Smooth muscle cell of trachea (primary cell): ENCODE results near the gene MRPL16. TPM values are rescaled to one million over a fixed set of nuclear protein-coding genes. Genes with fewer than 3 reads are reported as not detected.

Experiments
- total RNA-seq: library from RNA; depleted of rRNA; stranded (reverse); fragments of >200 nt; gene quantifications from 2 replicates; pipeline ENCODE4 v1.2.1, GENCODE V29; 2014

Gene MRPL16
- 35.7 and 52.7 TPM in 2 replicates for total RNA-seq

DNA sequence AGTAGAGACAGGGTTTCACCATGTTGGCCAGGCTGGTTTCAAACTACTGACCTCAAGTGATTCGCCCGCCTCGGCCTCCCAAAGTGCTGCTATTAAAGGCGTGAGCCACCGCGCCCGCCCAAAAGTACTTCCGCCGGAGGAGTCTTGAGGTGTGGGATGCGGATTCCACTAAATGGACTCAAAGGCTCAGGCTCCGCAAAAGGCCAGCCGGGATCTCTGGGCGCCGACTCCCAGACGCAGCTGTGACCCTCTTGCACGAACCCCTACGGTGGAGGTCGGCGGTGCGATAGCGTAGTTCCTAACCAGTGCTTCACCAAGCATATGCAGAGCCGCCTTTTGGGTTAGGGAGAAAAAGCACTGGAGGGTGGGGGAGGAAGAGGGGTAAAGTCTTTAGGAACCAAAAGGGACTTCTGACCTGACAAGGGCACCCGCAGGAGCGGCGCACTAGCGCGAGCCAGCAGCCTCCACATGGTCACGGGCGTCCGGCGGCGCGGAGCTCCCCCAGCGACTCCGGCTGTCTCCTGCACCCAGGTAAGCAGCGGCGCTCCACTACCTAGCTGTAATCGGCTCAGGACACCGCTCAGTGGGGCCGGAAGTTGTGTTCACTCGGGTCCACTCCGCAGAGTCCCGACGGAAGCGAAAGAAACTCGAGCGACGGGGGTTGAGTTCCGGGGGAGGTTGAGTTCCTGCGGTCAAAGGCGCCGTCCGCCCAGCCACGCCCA is at the start of gene MRPL16:
Gene MRPL16, minus strand, starts transcription at position 590 of the 722 bp plus-strand sequence. Its CDS starts 120 bp downstream, at position 470.

DNA sequence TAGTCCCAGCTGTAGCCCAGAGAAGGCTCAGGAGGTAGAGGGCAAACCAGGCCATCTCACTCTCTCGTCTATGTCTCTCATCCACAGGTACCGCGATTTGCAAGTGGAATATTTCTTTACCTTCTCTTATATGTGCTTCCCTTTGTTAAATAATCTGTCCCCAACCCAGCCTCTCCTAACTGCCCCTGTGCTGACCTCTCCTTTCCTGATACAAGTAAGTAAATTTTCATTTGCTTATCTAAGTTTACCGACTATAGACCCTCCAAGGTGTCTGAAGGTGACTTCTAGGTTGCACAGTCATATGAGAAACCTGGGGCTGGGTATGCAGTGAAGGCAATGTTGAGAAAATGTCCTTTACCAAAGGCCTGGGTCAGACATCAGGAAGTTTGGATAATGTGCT is 34.8 kb upstream of the MRPL16 start, which contains the start of gene CBLIF:
Gene CBLIF, minus strand, starts transcription at position 101 of the 400 bp plus-strand sequence. Its CDS starts 46 bp downstream, at position 55.

Other genes starting within 250 kb of the MRPL16 start
- gene OSBP, start 195.0 kb downstream of the MRPL16 start, total RNA-seq: 34.4 and 50.2 TPM in 2 replicates
- 8.4 and 11.6 TPM in 2 replicates for gene PATL1, start 141.7 kb downstream of the MRPL16 start, total RNA-seq
- gene OR10V1, start 96.9 kb downstream of the MRPL16 start, total RNA-seq: not detected in 2 replicates
- 19.0 and 20.2 TPM in 2 replicates for gene STX3, start 55.4 kb downstream of the MRPL16 start, total RNA-seq
- gene CBLIF, start 34.7 kb upstream of the MRPL16 start, total RNA-seq: not detected in 2 replicates
- gene TCN1, start 55.7 kb upstream of the MRPL16 start, total RNA-seq: not detected in 2 replicates
- not detected in 2 replicates for gene OOSP3, start 68.0 kb upstream of the MRPL16 start, total RNA-seq
- not detected in 2 replicates for gene OOSP1, start 127.7 kb upstream of the MRPL16 start, total RNA-seq
- not detected in 2 replicates for gene OOSP4A, start 153.3 kb upstream of the MRPL16 start, total RNA-seq
- not detected in 2 replicates for gene OOSP4B, start 206.4 kb upstream of the MRPL16 start, total RNA-seq
- gene OOSP2, start 229.6 kb upstream of the MRPL16 start, total RNA-seq: not detected in 2 replicates
- not detected in 2 replicates for gene MS4A3, start 245.9 kb upstream of the MRPL16 start, total RNA-seq